RWPE2 (cell line): Measurements from ENCODE around the gene DAAM1.

Experiments used
- ATAC-seq: fragments of 200-7000 bp; cut with Tn5 transposase; 3 replicates; pipeline ENCODE4 v1.9.1; 2021; ENCODE audit warnings: low read depth
- DNase-seq: peaks from one replicate; pipeline ENCODE4 v3.0.0-alpha.2; 2020; ENCODE audit warnings: low spot score
- H3K27ac ChIP-seq: fragments of 450-650 bp; 2 replicates; pipeline ENCODE4 v1.5.1; 2017; ENCODE audit warnings: mild to moderate bottlenecking; ENCODE audit not compliant: poor library complexity, severe bottlenecking
- H3K27me3 ChIP-seq: fragments of 250-450 bp; sonication (Bioruptor Pico); 2 replicates; pipeline ENCODE4 v1.5.1; 2021; ENCODE audit warnings: mild to moderate bottlenecking, moderate library complexity; ENCODE audit not compliant: insufficient read depth, poor library complexity, severe bottlenecking
- H3K36me3 ChIP-seq: fragments of 250-450 bp; sonication (Bioruptor Pico); 2 replicates; pipeline ENCODE4 v1.5.1; 2020; ENCODE audit warnings: low read depth, mild to moderate bottlenecking, moderate library complexity
- H3K4me1 ChIP-seq: fragments of 250-450 bp; sonication (Bioruptor Pico); 2 replicates; pipeline ENCODE4 v1.5.1; 2021; ENCODE audit warnings: mild to moderate bottlenecking, moderate library complexity; ENCODE audit not compliant: insufficient read depth, poor library complexity, severe bottlenecking
- H3K4me3 ChIP-seq: fragments of 250-450 bp; sonication (Bioruptor Pico); 2 replicates; pipeline ENCODE4 v1.5.1; 2021; ENCODE audit warnings: mild to moderate bottlenecking, moderate library complexity; ENCODE audit not compliant: severe bottlenecking
- H3K9me3 ChIP-seq: fragments of 250-450 bp; sonication (Bioruptor Pico); 2 replicates; pipeline ENCODE4 v1.5.1; 2021; ENCODE audit warnings: mild to moderate bottlenecking, moderate library complexity; ENCODE audit not compliant: severe bottlenecking
- CTCF ChIP-seq: fragments of 450-650 bp; IDR thresholded peaks from one replicate; pipeline ENCODE4 v1.5.1; 2017; ENCODE audit warnings: mild to moderate bottlenecking, moderate library complexity; ENCODE audit not compliant: poor library complexity, severe bottlenecking

DAAM1 gene

GRCh38 chr14:59342516-59343484 lies 154.3 kb downstream of the DAAM1 start:
- TF ChIP-seq CTCF, result no peak

GRCh38 chr14:59343585-59343984 lies 155.1 kb downstream of the DAAM1 start:
- Histone ChIP-seq H3K27ac (no peak overlapping the region), H3K4me1 (peaks cover 31% of the 10 kb centered on the region), H3K36me3 (peaks cover 6% of the 10 kb centered on the region), H3K27me3 (no peaks in the 10 kb centered on the region), H3K4me3 (no peak overlapping the region), H3K9me3 (no peaks in the 10 kb centered on the region)
- DNase-seq, result no peak
- TF ChIP-seq CTCF, result no peak
- ATAC-seq, result 0 out of 3 replicates have a peak, but pooled peaks have one; percentile 24

More at GRCh38 chr14:59342516-59343484, 154.3 kb downstream of the DAAM1 start:
- Histone ChIP-seq H3K27me3 (no peaks in the 10 kb centered on the region), H3K9me3 (no peaks in the 10 kb centered on the region), H3K36me3 (peaks cover 4% of the 10 kb centered on the region), H3K4me1 (peaks cover 29% of the 10 kb centered on the region), H3K4me3 (no peak overlapping the region), H3K27ac (no peak overlapping the region)
- DNase-seq, result no peak
- no peak; the same call in 2 of the 3 replicates for ATAC-seq

GRCh38 chr14:59344016-59344415 lies 155.5 kb downstream of the DAAM1 start:
- Histone ChIP-seq H3K9me3 (no peaks in the 10 kb centered on the region), H3K4me1 (peaks cover 31% of the 10 kb centered on the region), H3K27ac (no peak overlapping the region), H3K4me3 (no peak overlapping the region), H3K36me3 (peaks cover 6% of the 10 kb centered on the region), H3K27me3 (no peaks in the 10 kb centered on the region)
- ATAC-seq, result no peak
- no peak for TF ChIP-seq CTCF
- DNase-seq, result no peak

- DNase-seq (no peak), ATAC-seq (no peak)
- Histone ChIP-seq H3K9me3 (no peaks in the 10 kb centered on the region), H3K36me3 (peaks cover 6% of the 10 kb centered on the region; the same call in 1 of the 2 replicates), H3K4me1 (peaks cover 31% of the 10 kb centered on the region), H3K27me3 (no peaks in the 10 kb centered on the region), H3K27ac (no peak overlapping the region), H3K4me3 (no peak overlapping the region)
- TF ChIP-seq CTCF, result no peak
These were observed 156.4 kb downstream of the DAAM1 start for GRCh38 chr14:59344691-59345455.
